ENCODE data around the gene PLPP1.

Gene PLPP1

GRCh38 chr5:55402199-55402598 is 132.6 kb downstream of the PLPP1 start:
- DNase-seq = no peak

GRCh38 chr5:55393501-55394175 is 141.1 kb downstream of the PLPP1 start:
- no peak for DNase-seq

GRCh38 chr5:55392669-55393068 is 142.1 kb downstream of the PLPP1 start:
- DNase-seq = no peak

GRCh38 chr5:55391707-55392106 is 143.1 kb downstream of the PLPP1 start:
- DNase-seq = no peak

- DNase-seq = no peak
These were observed 146.9 kb downstream of the PLPP1 start for GRCh38 chr5:55387865-55388264.

GRCh38 chr5:55386356-55386755 is 148.4 kb downstream of the PLPP1 start:
- DNase-seq = no peak

- no peak for DNase-seq
These were observed 148.9 kb downstream of the PLPP1 start for GRCh38 chr5:55385846-55386245.

- no peak for DNase-seq
These were observed 149.5 kb downstream of the PLPP1 start for GRCh38 chr5:55385227-55385626.

- DNase-seq = no peak
These were observed 150.7 kb downstream of the PLPP1 start for GRCh38 chr5:55384072-55384471.

- no peak for DNase-seq
These were observed 151.5 kb downstream of the PLPP1 start for GRCh38 chr5:55383254-55383653.

GRCh38 chr5:55377810-55378209 is 157.0 kb downstream of the PLPP1 start:
- DNase-seq = no peak
